ENCODE results near the gene RARG.

GRCh38 chr12:53186745-53187144, 45.3 kb downstream of the RARG start:
- TF ChIP-seq MYNN (tag by site-specific recombination; IDR thresholded peaks at IDR 0.05; ENCODE audit: borderline replicate concordance) (no peak), ZNF274 (IDR thresholded peaks at IDR 0.05; ENCODE audit: low read length) (no peak), ZNF274 (tag by site-specific recombination; IDR thresholded peaks at IDR 0.05; ENCODE audit: borderline replicate concordance) (no peak), ZNF571 (tag by site-specific recombination; IDR thresholded peaks at IDR 0.05) (no peak)

All from HEK293 (cell line).